NCI-H128 (cell line): Measurements from ENCODE around the gene ODAD2.
"Not testable (repeated sequence)": the region's sequence is repeated elsewhere in the genome, so short reads cannot be mapped to it uniquely, and the experiment has no call there.

Experiments
- DNase-seq: peaks from one replicate; lab custom pipeline; 2025; ENCODE audit not compliant: unreplicated experiment; lab: John Stamatoyannopoulos, UW

ODAD2 gene

DNA sequence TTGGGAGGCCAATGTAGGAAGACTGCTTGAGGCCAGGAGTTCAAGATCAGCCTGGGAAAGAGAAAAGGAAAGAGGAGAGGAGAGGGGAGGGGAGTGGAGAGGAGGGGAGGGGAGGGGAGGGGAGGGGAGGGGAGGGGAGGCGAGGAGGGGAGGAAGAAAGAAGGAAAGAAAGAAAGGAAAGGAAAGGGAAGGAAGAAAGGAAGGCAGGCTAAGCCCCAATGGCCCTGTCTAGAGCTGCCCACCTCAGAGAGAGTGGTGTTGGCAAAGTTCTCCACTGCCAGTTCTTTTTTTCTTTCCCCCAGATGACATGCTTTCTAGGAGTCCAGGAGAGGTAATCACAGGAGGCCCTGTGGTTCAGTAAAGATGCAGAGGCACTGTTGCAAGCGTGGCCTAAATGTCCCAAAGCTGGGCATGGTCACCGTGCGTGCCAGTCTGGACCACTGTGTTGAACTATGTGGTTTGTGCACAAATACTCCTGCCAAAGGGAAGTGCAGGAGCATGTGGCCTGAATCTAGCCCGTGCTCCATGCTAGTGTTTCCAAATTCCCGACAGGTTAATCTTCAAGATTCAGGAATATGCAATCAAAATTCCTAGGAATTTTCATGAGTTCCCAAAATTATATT, 39.7 kb downstream of the ODAD2 start:
- DNase-seq, result no peak

DNA sequence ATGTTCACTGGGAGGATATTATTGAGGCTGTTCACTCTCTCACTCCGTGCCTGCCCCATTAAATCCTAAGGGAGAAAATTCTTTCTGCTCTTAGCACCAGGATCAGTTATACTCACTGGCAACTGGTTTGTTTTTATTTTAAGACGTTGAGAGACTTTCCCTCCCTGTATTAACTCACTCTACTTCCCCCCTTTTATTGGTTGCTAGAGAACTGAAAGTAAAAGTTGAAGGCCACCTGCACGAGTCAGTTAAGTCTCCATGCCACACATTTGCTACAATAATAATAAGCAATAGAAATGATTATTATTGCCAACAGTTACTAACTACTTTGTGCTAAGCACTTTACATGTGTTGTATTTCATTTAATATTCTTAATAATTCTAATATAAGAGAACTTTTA, 40.5 kb downstream of the ODAD2 start:
- DNase-seq, result not testable (repeated sequence)

DNA sequence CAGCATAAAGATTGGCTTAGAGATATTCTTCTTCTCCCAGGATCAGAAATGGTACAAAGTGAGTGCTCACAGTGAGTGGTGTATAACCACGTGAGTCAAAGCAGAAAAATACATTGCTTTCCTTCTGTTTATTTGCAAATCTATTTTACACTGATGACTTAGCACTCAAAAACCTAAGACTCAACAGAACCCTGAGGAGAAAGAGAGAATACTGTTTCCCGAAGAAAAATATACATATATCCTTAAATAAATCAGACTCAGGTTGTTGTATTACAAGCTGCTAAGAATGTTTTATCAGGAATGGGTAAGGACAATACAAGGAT, 48.7 kb downstream of the ODAD2 start:
- no peak for DNase-seq

DNA sequence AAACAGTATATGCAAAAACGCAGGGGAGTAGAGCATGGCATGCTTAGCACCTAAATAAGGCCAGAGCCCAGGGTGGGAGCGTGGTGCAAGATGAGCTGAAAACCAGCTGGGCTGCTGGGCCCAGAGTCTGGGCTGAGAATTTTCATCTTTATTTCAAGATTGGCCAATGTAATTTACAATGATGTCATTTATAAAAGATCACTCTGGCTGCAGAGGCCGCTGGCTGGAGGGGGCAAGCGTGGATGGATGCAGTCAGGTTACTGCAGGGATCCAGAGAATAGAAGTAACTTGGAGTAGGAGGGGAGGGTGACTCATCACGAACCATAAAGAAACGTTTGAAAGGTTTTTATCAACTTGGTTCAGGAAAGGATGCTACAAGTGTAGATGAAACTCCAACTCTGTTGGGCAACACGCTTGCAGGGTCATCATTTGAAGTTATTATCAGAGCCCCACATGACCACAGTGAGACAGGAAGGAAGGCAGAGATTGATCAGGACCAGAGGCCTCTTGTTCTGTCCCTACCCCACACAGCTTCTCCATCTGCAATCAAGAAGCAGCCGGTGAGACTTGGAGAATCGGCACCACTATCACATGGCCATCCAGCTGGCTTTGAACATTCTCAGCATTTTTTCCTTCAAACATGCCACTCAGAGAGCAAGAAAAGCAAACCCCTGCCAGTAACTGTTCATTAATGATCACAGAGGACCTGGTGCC, 49.2 kb downstream of the ODAD2 start:
- DNase-seq, result no peak

DNA sequence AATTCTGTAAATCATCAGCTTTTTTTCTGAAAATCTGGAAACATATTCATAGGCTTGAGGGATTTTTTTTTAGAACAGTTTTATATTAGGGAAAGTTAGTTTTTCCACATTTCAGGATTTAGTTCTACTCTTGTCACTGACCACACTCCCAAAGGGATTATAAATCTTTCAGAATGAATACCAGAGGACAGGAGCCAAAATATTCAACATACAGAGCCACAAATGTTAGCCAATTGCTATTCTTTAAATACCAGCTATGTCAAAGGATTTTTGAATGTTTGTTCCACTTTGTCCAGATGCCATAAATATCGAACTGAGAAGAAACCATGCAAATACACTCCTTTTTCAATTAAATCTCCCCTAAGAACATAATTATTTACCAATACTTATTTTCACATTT, 50.7 kb downstream of the ODAD2 start:
- DNase-seq, result no peak

DNA sequence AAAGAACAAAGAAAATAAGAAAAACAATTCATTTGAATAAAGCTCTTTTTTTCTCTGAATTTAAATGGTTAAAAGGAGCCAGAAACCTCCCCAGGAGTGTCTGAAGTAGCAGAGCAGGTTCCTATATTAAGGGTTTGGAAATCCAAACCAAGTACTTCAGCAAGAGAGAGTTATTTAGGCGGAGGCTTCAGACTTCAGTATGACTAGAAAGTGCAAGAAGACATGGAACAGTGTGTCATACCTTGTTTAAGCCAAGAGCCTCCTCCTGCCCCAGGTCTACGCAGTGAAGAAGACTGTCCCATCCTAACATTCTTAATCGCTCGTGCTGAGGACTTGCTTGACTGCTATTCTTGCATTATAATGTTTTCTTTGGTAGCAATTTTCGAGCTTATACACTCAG, 51.3 kb downstream of the ODAD2 start:
- no peak for DNase-seq

DNA sequence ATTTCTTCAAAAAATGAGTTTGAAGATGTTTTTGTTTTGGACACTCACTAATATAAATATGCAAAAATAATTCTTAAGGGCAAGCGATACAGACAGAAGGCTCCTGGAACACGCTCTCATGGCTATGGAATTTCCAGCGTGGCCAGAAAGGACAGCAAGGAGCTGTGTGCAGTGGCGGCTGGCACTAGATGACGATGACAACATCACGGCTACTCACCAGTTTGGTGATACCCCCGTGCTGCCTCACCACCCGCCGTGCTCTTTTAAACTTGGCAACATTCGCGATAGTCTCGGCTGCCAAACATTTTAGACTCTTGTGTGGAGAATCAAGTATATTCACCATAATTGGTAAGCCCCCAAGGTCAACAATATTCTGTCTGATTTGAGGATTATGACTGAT, 54.9 kb downstream of the ODAD2 start:
- DNase-seq, result no peak

DNA sequence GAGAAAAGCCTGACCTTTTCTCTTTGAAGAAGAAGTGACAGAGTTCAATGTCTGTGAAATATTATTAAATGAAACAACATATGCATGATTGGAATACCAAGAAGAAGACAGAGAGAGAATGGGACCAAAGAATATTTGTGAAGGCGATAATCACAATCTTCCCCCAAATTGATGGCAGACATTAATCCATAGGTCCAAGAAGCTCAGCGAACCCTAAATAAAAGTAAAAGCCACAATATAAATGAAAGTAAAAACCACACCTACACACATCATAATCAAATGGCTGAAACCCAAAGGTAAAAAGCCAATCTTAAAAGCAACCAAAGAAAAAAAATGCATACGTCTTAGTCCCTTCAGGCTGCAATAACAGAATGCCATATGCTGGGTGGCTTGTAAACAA, 84.0 kb downstream of the ODAD2 start:
- DNase-seq, result no peak

DNA sequence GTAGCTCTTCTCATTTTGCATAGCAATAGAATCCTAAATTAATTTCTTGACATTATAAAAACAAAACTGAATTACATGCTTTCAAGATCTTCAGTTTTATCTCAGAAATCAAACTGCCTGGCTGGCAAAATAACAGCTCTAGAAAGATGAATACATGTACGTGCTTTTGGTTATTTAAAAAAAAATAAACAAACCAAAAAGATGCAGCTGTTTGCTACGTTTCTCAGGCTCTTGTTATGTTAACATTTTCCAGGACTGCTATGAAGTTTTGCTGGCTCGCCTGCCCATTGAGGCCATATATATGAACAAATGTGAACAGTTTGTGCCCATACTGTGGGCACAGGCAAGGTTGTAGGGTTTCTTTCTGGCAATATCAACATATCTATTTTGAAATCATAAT, 86.6 kb downstream of the ODAD2 start:
- DNase-seq, result no peak

DNA sequence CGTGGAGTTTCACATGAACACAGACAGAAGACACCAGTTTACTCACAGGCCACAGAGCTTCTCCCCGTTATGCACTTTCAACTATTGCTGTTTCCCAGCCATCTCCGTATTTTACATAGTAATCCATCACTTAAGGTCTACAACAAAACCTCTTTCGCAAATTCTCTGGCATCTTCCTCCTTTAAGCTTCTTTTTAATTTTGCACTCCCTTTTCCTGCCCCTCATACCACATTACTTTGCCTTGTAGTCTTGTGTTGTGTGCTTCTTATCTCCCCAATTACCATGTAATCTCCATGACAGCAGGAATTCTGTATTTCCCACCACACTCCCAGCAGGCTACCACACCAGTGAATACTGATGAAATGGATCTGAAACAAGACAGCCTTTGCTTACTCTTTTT, 87.3 kb downstream of the ODAD2 start:
- DNase-seq, result no peak

DNA sequence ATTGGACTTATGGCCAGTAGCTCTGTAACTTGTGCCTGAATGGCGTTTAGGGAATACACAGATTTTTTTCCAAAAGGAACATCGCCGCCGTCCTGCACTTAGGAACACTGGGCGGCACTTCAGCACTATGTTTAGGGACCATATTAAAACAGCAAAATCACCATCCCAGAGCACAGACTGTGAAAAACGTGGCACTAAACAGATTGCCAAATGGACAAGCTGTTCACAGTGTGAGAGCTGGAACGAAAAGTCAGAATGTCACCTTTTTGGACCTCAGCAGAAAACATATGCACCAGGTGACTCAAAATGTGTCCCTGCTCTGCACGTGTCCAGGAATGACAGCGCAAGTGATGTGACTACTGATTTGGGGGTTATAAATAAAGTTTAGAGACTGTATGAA, 87.9 kb downstream of the ODAD2 start:
- no peak for DNase-seq

DNA sequence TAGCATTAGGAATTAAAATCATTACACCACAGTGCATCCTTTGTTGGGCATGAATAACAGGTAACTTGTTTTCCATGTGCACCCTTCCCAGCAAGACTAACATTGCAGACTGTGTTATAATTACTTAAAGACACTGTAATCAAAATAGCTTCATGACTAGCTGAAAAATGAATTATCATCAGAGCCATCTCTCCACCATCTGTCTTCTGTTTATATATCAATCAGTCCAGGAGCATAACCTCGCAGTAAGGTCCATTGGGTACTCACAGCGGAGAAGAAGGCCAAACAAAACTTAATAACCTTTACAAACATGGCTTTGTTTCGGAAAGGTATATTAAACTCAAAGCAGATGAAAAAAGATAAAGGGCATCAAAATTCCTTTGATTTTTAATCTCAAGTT, 90.6 kb downstream of the ODAD2 start:
- DNase-seq, result no peak

DNA sequence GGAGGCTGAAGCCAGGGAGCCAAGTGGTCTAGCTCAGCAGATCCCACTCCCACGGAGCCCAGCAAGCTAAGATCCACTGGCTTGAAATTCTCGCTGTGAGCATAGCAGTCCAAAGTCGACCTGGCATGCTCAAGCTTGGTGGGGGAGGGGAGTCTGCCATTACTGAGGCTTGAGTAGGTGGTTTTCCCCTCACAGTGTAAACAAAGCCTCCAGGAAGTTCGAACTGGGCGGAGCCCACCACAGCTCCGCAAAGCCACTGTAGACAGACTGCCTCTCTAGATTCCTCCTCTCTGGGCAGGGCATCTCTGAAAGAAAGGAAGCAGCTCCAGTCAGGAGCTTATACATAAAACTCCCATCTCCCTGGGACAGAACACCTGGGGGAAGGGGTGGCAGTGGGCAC, 99.4 kb downstream of the ODAD2 start:
- not testable (repeated sequence) for DNase-seq

DNA sequence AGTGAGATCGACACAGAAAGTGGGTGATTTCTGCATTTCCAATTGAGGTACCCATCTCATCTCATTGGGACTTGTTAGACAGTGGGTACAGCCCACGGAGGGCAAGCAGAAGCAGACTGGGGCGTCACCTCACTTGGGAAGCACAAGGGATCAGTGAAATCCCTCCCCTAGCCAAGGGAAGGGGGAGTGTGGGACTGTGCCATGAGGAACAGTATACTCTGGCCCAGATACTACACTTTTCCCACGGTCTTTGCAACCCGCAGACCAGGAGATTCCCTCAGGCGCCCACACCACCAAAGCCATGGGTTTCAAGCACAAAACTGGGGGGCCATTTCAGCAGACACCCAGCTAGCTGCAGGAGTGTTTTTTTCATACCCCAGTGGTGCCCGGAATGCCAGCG, 99.8 kb downstream of the ODAD2 start:
- DNase-seq, result no peak

DNA sequence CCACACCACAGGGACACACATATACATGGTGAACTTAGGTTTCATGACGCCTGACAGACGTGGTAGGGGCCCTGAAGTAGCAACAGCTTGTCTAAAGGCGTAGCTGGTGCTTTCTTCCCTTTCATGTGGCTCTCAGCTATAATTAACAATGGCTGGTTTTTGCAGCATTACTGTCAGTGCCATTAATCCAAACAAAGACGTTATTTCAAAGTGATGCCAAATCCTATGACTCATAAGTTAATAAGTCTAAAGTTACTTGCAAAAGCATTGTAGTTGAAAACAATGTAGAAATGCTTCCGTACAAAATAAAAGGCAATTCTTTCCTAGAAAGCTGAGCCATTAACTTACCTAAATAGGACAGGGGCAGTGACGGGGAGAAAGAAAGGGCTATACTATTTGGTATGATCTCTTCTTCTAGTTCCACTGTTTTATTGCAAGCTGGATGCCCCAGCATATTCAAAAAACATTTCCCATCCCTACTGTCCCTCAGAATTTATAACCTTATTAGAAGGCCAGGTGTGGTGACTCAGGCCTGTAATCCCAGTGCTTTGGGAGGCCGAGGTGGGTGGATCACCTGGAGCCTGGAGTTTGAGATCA, 105.4 kb downstream of the ODAD2 start:
- DNase-seq, result no peak

DNA sequence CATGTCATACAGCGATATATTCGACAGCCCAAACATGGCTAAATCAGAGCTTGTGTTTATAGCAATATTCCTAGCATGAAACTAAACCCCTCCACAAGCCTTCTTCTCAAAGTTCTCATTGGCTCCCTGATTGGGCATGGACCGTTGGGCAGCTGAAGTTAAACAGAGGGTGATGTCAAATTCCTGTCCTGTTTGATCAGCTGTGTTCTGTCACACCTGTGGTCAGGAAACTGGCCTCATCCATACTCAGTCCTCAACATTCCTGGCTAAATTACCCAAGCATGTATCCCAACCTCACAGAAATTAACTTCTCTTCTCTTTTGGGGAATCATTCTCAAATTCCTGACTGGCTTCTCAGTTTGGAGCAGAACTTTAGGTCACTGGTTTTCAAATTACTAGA, 107.9 kb downstream of the ODAD2 start:
- no peak for DNase-seq

DNA sequence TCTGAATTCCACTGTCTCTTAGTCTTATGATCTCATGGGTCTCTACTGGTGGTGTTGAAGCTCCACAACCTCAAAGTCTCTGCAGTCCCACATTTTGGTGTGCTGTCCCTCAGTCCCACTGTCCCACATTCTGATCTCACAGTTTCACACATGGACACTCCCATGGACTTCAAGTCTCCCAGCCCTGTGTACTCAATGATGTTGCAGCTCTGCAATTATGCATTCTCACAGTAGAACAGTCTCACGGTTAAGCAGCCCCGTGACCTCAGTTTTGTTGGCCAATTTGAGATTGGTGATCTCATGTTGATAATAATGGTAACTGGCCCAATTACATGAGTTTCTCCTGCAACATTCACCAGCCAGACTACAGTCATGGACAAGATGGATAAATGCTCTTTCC, 109.4 kb downstream of the ODAD2 start:
- no peak for DNase-seq

DNA sequence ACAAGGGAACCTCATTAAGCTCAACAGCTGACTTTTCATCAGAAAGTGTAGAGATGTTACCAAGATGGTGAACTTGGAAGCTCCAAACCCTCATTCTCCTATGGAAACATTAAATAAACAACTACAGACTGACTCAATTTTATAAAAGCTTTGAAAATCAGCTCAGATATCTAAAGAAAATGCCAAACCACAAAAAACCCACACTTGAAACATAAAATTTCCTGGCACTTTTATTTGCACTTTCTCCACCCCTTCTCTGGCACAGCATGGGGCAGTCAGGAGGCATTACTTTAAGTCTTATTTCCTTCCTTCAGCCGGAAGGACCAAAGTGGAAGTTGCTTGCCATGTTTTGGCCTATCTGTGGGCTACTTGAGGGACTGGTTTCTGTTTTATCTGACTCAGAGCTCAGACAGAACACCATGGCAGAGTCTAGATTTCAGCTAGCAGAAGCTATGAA, 114.7 kb downstream of the ODAD2 start:
- no peak for DNase-seq

DNA sequence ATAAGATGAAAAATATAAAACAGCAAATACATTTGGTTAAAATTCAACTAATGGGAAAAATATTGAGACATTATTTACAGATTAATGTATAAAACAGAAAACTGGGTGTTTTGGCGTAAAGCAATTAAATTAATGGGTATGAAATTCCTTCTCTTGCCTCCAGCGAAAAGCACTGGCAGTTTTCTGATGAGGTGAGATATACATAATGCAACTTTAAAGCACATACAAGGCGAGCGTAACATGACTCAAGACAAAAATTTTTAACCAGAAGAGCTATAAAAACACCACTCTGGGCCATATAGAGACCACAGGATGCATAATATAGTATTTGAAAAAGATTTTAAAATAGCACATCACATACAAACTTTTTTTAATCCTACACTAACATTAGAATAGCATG, 120.6 kb downstream of the ODAD2 start:
- DNase-seq, result no peak

DNA sequence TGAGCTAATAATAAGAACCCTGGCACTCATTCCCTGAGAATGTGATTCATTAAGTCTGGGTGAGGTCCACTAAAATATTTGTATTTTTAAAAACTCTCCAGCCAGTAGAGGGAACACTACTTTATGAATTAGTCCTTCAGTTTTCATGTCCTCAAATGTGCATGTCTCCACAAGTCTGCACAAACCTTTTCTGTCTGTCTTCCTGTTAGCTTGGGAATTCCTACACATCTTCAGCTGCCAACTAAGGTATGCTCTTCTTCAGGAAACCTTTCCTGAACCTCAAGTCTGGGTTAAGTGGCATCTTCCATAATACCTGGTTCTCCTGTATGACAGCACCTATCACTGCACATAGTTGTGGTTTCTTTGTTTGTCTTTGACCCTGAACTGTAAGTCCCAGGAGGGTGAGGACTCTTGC, 133.7 kb downstream of the ODAD2 start:
- DNase-seq, result no peak

DNA sequence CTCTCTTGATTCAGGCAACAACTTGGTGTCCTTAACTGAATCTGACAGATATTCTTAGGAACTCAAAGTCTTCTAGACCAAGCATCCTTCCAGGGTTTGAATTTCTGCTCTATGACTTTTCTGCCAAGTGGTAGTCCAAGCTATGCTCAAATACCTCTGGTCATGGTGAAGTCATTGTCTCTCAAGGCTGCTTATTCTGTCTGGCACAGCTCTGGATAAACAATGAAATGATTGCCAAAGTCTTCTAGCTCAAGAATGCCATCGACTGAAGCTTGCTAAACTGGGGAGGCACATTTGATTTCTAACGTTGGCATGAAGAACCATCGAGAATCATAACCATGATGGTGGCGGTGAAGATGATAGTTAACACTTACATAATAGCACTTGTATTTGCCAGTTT, 137.1 kb downstream of the ODAD2 start:
- no peak for DNase-seq

DNA sequence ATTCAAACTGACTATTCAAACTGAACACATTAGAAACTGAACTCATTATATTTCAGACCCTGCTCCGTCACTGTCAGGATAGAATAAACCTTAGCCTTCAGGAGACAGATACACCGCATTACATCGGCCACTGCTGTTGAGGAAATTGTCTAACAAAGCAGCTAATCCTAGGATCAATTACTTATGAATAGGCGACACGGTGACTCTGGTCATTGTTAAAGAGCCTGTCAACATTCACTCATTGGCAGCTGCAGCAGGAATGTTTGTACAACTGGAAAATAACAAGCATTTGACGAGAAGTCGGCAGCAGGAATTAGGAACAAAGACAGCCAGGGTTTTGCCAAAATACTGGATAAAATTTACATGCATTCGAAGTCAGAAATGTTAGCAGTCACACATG, 141.3 kb downstream of the ODAD2 start:
- no peak for DNase-seq

DNA sequence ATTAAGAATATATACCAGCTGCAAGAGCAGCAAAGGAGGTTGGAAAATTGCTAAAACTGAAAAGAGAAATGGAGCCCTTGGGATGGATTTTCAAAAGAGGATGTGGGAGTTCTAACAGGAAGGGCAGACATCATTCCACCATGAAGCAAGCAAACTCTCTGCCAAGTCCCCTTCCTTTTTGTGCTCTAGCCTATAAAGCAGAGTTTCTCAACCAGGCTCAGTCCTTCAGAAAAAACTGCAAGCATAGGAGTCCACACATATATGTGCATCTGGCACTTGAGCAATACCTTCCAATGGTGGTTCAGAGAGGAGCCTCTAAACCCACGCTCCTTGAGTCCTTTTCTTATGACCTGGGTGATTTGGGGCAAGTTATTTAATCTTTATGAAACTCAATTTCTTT, 154.7 kb downstream of the ODAD2 start:
- DNase-seq, result no peak
